Vagina (tissue), 2 donors: ENCODE results near the gene DDX43. TPM values are rescaled to one million over a fixed set of nuclear protein-coding genes. Genes with fewer than 3 reads are reported as not detected.

Experiments
- DNase-seq, 2 donors: peaks; one replicate each; pipeline ENCODE4 v3.0.0-alpha.2; 2017; ENCODE audit errors: extremely low spot score in 2 of 2
- H3K27ac ChIP-seq: fragments of 200-600 bp; sonication (generic); one replicate; pipeline ENCODE4 v1.5.1; 2019
- H3K27me3 ChIP-seq: fragments of 200-600 bp; sonication (generic); one replicate; pipeline ENCODE4 v1.5.1; 2019
- H3K36me3 ChIP-seq, 2 donors: fragments of 200-600 bp; sonication (generic); one replicate each; pipeline ENCODE4 v1.5.1; 2017 to 2019
- H3K4me1 ChIP-seq: fragments of 200-600 bp; sonication (generic); one replicate; pipeline ENCODE4 v1.5.1; 2019
- H3K4me3 ChIP-seq, 2 donors: fragments of 200-600 bp; sonication (generic); 1 replicate in 1 of 2; 2 replicates in 1 of 2; pipeline ENCODE4 v1.5.1; 2016 to 2019
- H3K9me3 ChIP-seq: fragments of 200-600 bp; sonication (generic); one replicate; pipeline ENCODE4 v1.5.1; 2019
- CTCF ChIP-seq, 3 experiments: fragments of 450-650 bp in 2 of 3; fragments of 200-600 bp in 1 of 3; sonication (generic) in 1 of 3; IDR thresholded peaks; one replicate each; pipeline ENCODE4 v1.5.1; 2017 to 2019; ENCODE audit warnings: antibody characterized with exemption in 3 of 3, mild to moderate bottlenecking in 2 of 3, moderate library complexity in 2 of 3
- POLR2A ChIP-seq, 2 donors: fragments of 450-650 bp; IDR thresholded peaks; one replicate each; pipeline ENCODE4 v1.6.1; 2017; ENCODE audit warnings: antibody characterized with exemption in 2 of 2, mild to moderate bottlenecking in 2 of 2, moderate library complexity in 2 of 2
- POLR2AphosphoS5 ChIP-seq, 2 donors: sonication (generic); formaldehyde crosslinking; IDR thresholded peaks; one replicate each; pipeline ENCODE4 v1.9.0; 2017; ENCODE audit warnings: antibody characterized with exemption in 2 of 2, mild to moderate bottlenecking in 2 of 2, low read depth in 1 of 2; ENCODE audit not compliant: insufficient read depth in 1 of 2
- intact Hi-C: fragments of 100-400 bp; cut with DNase I; formaldehyde crosslinking; loops from one replicate; pipeline ENCODE4 v1.15.1; 2023
- total RNA-seq: library from RNA; depleted of rRNA; stranded (reverse); fragments of >200 nt; gene quantifications from one replicate; pipeline ENCODE4 v1.2.3, GENCODE V29; 2016

DDX43 gene
- total RNA-seq, 1 donor from 2014 or later, result 0.49 TPM

DNA sequence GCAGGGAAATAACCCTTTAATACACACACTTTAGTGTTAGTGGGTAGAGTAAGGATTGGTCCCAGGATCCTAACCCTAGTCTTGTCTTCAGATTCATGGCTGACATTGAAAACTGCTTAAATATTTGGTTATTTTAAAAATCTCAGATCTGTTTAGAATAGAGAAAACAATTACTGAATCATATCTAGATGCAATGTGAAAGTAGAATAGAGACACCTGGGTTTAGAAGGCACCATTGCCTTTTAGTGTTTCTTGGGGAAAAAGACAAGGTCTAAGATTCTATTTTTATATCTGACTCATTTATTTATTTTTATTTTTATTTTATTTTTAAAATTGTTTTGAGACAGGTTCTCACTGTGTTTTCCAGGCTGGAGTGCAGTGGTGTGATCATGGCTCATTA is 6.0 kb downstream of the DDX43 start:
- Histone ChIP-seq H3K36me3 (no peaks in the 10 kb centered on the region), H3K27ac (no peak overlapping the region), H3K4me3 (no peak overlapping the region), H3K9me3 (no peaks in the 10 kb centered on the region), H3K27me3 (no peaks in the 10 kb centered on the region), H3K4me1 (no peaks in the 10 kb centered on the region)
- DNase-seq, result no peak
- TF ChIP-seq POLR2A (IDR thresholded peaks at IDR 0.05), result no peak
- TF ChIP-seq POLR2AphosphoS5 (IDR thresholded peaks at IDR 0.05; ENCODE audit: insufficient read depth in 1 of 2, low read depth in 1 of 2), result no peak
- no peak for TF ChIP-seq CTCF (IDR thresholded peaks at IDR 0.05)
- intact Hi-C loops, result no loop called here

- Histone ChIP-seq H3K4me1 (no peaks in the 10 kb centered on the region), H3K36me3 (no peaks in the 10 kb centered on the region), H3K9me3 (no peaks in the 10 kb centered on the region), H3K4me3 (no peak overlapping the region), H3K27ac (no peak overlapping the region), H3K27me3 (no peaks in the 10 kb centered on the region)
- intact Hi-C loops, result no loop called here
- DNase-seq, result no peak
- TF ChIP-seq POLR2A (IDR thresholded peaks at IDR 0.05), result no peak
- TF ChIP-seq CTCF (IDR thresholded peaks at IDR 0.05), result no peak
These were observed 14.8 kb downstream of the DDX43 start for GRCh38 chr6:73409395-73409794.

DNA sequence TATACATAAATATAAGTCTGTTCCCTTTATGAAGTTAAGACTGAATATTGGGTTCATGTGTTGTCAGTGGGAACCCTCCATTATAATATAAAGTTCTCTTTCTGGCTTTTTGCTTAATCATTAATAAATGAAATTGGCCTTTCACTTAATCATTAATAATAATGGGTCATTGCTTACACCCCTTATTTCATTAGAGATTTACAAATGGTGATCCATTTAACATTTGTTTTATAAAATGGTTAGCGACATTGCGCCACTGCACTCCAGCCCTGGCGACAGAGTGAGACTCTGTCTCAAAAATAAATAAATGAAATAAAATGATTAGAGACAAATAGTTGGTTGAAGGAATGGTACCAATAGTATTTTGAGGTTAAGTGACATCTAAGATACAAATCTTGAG is 18.5 kb downstream of the DDX43 start:
- Histone ChIP-seq H3K27me3 (no peaks in the 10 kb centered on the region), H3K4me3 (no peak overlapping the region), H3K9me3 (no peaks in the 10 kb centered on the region), H3K27ac (no peak overlapping the region), H3K36me3 (no peaks in the 10 kb centered on the region), H3K4me1 (no peaks in the 10 kb centered on the region)
- no peak for DNase-seq
- no peak for TF ChIP-seq POLR2A (IDR thresholded peaks at IDR 0.05)
- no peak for TF ChIP-seq CTCF (IDR thresholded peaks at IDR 0.05)
- TF ChIP-seq POLR2AphosphoS5 (IDR thresholded peaks at IDR 0.05; ENCODE audit: insufficient read depth in 1 of 2, low read depth in 1 of 2), result no peak
- intact Hi-C loops, result no loop called here

DNA sequence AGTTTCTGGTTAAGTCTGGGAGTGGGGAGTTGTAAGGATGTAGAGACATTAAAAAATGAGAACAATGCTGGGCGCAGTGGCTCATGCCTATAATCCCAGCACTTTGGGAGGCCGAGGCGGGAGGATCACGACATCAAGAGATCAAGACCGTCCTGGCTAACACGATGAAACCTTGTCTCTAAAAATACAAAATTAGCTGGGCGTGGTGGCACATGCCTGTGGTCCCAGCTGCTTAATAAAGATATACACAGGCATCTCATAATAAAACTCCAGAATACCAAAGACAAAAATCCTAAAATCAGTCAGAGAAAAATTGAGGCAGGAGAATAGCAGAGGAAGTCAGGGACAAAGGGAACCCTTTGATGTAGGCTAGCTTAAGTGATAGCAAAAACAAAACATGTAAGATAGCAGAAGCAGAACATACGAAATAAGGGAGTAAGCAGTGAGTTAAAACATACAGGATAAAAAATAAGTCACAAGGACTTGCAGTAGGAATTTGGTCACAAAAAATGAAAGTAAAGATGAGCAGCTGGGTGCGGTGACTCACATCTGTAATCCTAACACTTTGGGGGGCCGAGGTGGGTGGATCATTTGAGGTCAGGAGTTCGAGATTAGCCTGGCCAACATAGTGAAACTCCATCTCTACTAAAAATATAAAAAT is 23.6 kb downstream of the DDX43 start:
- Histone ChIP-seq H3K27ac (no peak overlapping the region), H3K4me1 (no peaks in the 10 kb centered on the region), H3K4me3 (no peak overlapping the region), H3K36me3 (peaks cover 0 to under 1% of the 10 kb centered on the region in 2 donors), H3K27me3 (no peaks in the 10 kb centered on the region), H3K9me3 (no peaks in the 10 kb centered on the region)
- no peak for TF ChIP-seq POLR2A (IDR thresholded peaks at IDR 0.05)
- intact Hi-C loops, result no loop called here
- no peak for DNase-seq

DNA sequence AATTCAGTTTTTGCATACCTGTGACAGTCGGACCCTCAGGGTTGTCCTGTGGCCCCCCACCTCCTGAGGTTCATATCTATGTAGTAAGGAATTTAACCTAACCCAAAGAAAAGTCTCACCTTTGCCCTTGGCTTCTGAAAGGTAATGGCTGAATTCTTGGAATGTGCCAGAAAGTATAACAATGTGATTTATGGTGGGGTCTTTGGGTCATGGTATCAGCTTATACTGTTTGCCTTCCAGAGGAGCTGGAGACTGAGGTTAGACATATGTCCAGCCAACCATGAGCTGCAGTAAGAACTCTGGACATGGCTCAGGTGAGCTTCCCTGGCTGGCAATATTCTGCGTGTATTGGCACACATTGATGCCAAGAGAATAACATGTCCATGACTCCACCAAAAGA is 26.9 kb downstream of the DDX43 start:
- H3K4me1 ChIP-seq, result no peaks in the 10 kb centered on the region
- H3K27me3 ChIP-seq, result no peaks in the 10 kb centered on the region
- no peaks in the 10 kb centered on the region for H3K9me3 ChIP-seq
- peaks cover 0 to 13% of the 10 kb centered on the region in 2 donors for H3K36me3 ChIP-seq
- no peak overlapping the region for H3K4me3 ChIP-seq
- intact Hi-C loops, result no loop called here
- no peak overlapping the region for H3K27ac ChIP-seq
- DNase-seq, result no peak
- TF ChIP-seq POLR2A (IDR thresholded peaks at IDR 0.05) (no peak), CTCF (IDR thresholded peaks at IDR 0.05) (no peak), POLR2AphosphoS5 (IDR thresholded peaks at IDR 0.05; ENCODE audit: insufficient read depth in 1 of 2, low read depth in 1 of 2) (no peak)
